Cardiac fibroblast (primary cell): ENCODE measurements around the gene ARAP2.
A peak's percentile ranks its signal among the peaks of the same experiment; 100 is the strongest.

Experiments used
- DNase-seq, 2 donors: peaks; one replicate each; pipeline versions ENCODE4 v3.0.0 to v3.0.0-alpha.2; 2010; ENCODE audit warnings: low read depth in 2 of 2
- H3K4me3 ChIP-seq, 2 donors: replicated peaks in 1 of 2; 1 replicate in 1 of 2; 2 replicates in 1 of 2; pipeline ENCODE4 v1.5.1; 2011; ENCODE audit warnings: low read depth in 2 of 2, low read length in 2 of 2, mild to moderate bottlenecking in 2 of 2, moderate library complexity in 1 of 2
- TF ChIP-seq, protein P1 (sequence below): IDR thresholded peaks from one replicate; pipeline ENCODE4 v1.5.1; 2011; ENCODE audit warnings: low read depth, mild to moderate bottlenecking, low read length, inconsistent platforms

ARAP2 gene

DNA sequence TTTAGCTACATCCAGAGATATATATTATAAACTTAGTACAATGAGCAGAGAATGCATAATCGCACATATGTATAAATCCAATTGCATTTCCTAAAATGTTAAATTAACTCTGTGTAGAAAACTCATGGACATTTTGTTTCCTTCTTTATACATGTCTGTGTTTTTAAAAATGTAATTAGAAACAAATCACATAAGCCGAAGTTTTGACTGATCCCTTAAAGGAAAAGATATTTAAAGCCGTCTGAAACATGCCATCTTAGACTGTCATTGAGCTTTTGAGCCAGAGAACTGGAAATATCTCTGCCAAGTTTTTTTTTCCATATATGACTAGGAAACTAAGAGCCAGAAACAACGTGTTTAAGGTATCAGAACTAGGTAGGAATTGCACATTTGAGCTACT is 107.0 kb downstream of the ARAP2 start:
- no peak for DNase-seq
- H3K4me3 ChIP-seq: no peak overlapping the region
- TF ChIP-seq, protein P1, sequence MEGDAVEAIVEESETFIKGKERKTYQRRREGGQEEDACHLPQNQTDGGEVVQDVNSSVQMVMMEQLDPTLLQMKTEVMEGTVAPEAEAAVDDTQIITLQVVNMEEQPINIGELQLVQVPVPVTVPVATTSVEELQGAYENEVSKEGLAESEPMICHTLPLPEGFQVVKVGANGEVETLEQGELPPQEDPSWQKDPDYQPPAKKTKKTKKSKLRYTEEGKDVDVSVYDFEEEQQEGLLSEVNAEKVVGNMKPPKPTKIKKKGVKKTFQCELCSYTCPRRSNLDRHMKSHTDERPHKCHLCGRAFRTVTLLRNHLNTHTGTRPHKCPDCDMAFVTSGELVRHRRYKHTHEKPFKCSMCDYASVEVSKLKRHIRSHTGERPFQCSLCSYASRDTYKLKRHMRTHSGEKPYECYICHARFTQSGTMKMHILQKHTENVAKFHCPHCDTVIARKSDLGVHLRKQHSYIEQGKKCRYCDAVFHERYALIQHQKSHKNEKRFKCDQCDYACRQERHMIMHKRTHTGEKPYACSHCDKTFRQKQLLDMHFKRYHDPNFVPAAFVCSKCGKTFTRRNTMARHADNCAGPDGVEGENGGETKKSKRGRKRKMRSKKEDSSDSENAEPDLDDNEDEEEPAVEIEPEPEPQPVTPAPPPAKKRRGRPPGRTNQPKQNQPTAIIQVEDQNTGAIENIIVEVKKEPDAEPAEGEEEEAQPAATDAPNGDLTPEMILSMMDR: no peak

DNA sequence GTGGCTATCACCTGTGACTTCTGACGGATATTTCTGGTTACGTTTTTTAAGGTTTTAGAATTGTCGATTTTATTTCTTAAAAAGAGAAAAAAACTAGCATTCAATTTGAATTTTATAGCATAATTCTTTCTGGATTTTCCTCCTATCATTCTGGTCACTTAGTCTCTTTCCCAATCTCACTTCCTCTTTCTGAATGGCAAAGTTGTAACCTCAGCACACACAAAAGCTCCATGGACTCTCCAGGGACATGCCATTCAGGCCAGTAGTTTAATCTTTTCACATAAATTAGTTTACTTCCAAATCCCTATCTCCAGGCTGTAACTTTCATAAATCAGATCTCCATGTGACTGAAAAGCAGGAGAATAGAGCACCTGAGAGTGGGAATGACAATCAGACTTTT is 110.7 kb downstream of the ARAP2 start:
- TF ChIP-seq, protein P1: no peak
- DNase-seq: no peak

DNA sequence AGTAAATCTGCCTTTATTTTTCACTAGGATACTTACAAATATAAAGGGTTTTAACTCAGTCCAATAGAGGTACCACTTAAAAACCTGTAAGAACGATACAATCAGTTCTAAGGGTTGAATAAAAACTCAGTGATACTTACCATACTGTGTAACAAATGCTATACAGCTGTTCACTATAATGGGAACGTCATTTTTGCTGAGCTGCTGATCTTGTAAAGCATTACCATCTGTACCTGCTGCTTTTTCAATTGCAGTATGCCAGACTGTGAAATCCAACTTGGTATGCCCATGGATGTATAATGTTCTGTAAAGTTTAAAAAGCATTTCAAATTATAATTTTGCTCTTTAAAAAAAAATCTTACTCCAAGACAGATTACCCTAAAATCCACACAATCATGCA is 111.2 kb downstream of the ARAP2 start:
- H3K4me3 ChIP-seq: no peak overlapping the region
- no peak for DNase-seq
- TF ChIP-seq, protein P1: no peak

More for the DNA sequence above, 110.7 kb downstream of the ARAP2 start:
- no peak overlapping the region for H3K4me3 ChIP-seq

DNA sequence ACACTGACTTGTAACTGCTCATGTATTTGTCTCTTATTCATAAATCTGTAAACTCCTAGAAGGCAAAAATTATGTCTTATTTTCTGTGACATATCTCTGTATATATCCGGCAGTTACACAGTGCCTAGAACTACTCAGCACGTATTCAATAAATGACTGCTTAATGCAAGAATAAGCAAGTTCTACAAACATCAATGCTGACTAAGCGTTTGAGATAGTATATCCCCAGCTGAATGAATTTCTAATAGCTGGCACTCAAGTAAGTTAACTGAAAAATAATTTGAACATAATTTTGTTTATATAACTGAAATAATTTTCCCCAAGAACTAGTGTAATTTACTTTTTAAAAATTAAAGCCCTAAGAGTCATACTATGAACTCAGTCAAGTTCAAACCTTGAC is 113.7 kb downstream of the ARAP2 start:
- TF ChIP-seq, protein P1: no peak
- no peak for DNase-seq
- no peak overlapping the region for H3K4me3 ChIP-seq

DNA sequence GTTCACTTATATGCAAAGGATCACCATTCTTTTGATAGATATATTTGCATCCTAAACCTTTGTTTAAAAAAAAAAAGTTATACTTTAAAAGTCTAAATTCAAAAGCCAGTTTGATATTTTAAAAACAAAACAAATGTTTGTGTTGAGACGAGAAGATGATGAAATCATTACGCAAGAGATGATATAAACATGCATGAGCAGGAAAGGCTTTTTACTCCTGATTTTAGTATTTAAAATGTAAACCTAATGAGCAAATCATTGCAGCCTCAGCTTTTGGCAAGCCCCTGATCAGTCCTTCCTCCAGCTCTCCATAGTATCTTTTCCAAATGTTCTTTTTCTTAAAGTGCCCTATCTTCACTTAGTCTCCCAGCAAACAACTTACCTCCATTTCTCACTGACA is 115.6 kb downstream of the ARAP2 start:
- TF ChIP-seq, protein P1: no peak
- peak; percentile 4 to 17 for DNase-seq
- H3K4me3 ChIP-seq: no peak overlapping the region

DNA sequence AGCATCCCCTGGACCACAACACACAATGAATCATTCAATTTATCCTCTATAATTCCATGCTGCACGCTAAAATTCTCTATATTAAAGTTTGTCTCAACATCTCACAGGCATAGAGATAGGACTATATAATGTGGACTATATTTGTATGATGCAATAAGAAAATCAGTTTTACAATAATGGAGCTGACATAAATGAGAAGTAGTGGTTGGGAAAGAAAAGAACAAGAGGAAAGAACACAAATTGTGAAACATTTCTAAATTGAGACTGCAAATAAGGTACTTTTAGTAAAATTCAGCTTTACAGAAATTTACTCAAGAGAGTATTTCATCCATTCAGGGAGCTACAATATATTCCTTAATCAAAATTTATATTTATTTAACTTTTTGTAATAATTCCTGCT is 120.4 kb downstream of the ARAP2 start:
- DNase-seq: no peak
- H3K4me3 ChIP-seq: no peak overlapping the region
- TF ChIP-seq, protein P1: no peak

DNA sequence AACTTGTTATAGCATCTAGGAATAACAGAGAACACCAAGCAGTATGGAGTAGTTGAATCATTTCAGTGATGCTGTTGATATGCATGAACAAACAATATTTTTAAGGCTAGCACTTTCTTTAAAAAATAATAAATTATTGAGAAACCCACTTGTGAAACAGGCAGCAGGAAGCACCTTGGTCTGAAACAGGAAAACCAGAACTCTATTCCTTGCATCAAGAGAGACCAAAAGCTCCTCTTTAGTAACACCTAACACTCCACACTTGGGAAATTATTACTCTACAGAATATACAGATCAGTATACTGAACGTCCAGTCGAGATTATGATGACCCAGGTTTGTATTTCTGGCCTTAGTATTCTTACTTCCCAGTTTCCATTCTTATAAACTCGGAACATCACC is 129.0 kb downstream of the ARAP2 start:
- no peak overlapping the region for H3K4me3 ChIP-seq
- DNase-seq: no peak
- TF ChIP-seq, protein P1: no peak
